ENCODE results near the gene ACAA2.

The ACAA2 gene

GRCh38 chr18:49757513-49758262, 55.6 kb downstream of the ACAA2 start:
- no peak overlapping the region for H3K4me2 ChIP-seq
- no peaks in the 10 kb centered on the region for H3K27me3 ChIP-seq

GRCh38 chr18:49756671-49757362, 56.5 kb downstream of the ACAA2 start:
- no peaks in the 10 kb centered on the region for H3K27me3 ChIP-seq
- H3K4me3 ChIP-seq, result no peak overlapping the region
- H3K9ac ChIP-seq, result no peak overlapping the region
- no peak for TF ChIP-seq Cebpa-rat (IDR thresholded peaks at IDR 0.05)
- no peak overlapping the region for H3K4me2 ChIP-seq
- H3K36me3 ChIP-seq, result no peaks in the 10 kb centered on the region
- H3K27ac ChIP-seq, result no peak overlapping the region
- no peaks in the 10 kb centered on the region for H3K9me3 ChIP-seq
- H4K20me1 ChIP-seq, result no peaks in the 10 kb centered on the region
- no peaks in the 10 kb centered on the region for H3K4me1 ChIP-seq

More at GRCh38 chr18:49757513-49758262, 55.6 kb downstream of the ACAA2 start:
- TF ChIP-seq Cebpa-rat (IDR thresholded peaks at IDR 0.05), result no peak
- H4K20me1 ChIP-seq, result no peaks in the 10 kb centered on the region
- H3K4me1 ChIP-seq, result no peaks in the 10 kb centered on the region
- no peaks in the 10 kb centered on the region for H3K36me3 ChIP-seq
- H3K27ac ChIP-seq, result no peak overlapping the region
- H3K4me3 ChIP-seq, result no peak overlapping the region
- H3K9ac ChIP-seq, result no peak overlapping the region
- no peaks in the 10 kb centered on the region for H3K9me3 ChIP-seq

- no peak overlapping the region for H3K9ac ChIP-seq
- no peaks in the 10 kb centered on the region for H4K20me1 ChIP-seq
- no peak overlapping the region for H3K4me2 ChIP-seq
- no peaks in the 10 kb centered on the region for H3K36me3 ChIP-seq
- TF ChIP-seq Cebpa-rat (IDR thresholded peaks at IDR 0.05), result no peak
- no peak overlapping the region for H3K4me3 ChIP-seq
- no peaks in the 10 kb centered on the region for H3K27me3 ChIP-seq
- no peaks in the 10 kb centered on the region for H3K4me1 ChIP-seq
- H3K27ac ChIP-seq, result no peak overlapping the region
- H3K9me3 ChIP-seq, result no peaks in the 10 kb centered on the region
These were observed 57.2 kb downstream of the ACAA2 start for GRCh38 chr18:49756135-49756534.

GRCh38 chr18:49755489-49755888, 57.8 kb downstream of the ACAA2 start:
- Histone ChIP-seq H3K9me3 (no peaks in the 10 kb centered on the region), H3K4me1 (no peaks in the 10 kb centered on the region), H3K4me2 (no peak overlapping the region), H3K27ac (no peak overlapping the region), H3K27me3 (no peaks in the 10 kb centered on the region), H4K20me1 (no peaks in the 10 kb centered on the region), H3K4me3 (no peak overlapping the region), H3K9ac (no peak overlapping the region), H3K36me3 (no peaks in the 10 kb centered on the region)
- no peak for TF ChIP-seq Cebpa-rat (IDR thresholded peaks at IDR 0.05)

- Histone ChIP-seq H3K4me1 (no peaks in the 10 kb centered on the region), H3K4me2 (no peak overlapping the region), H3K9ac (no peak overlapping the region), H3K9me3 (no peaks in the 10 kb centered on the region), H3K36me3 (no peaks in the 10 kb centered on the region), H4K20me1 (no peaks in the 10 kb centered on the region), H3K27me3 (no peaks in the 10 kb centered on the region), H3K27ac (no peak overlapping the region), H3K4me3 (no peak overlapping the region)
- no peak for TF ChIP-seq Cebpa-rat (IDR thresholded peaks at IDR 0.05)
These were observed 58.5 kb downstream of the ACAA2 start for GRCh38 chr18:49754866-49755265.

- TF ChIP-seq Cebpa-rat (IDR thresholded peaks at IDR 0.05), result no peak
- Histone ChIP-seq H3K9ac (no peak overlapping the region), H3K36me3 (no peaks in the 10 kb centered on the region), H3K4me2 (no peak overlapping the region), H3K4me3 (no peak overlapping the region), H3K9me3 (no peaks in the 10 kb centered on the region), H3K27ac (no peak overlapping the region), H3K27me3 (no peaks in the 10 kb centered on the region), H3K4me1 (no peaks in the 10 kb centered on the region), H4K20me1 (no peaks in the 10 kb centered on the region)
These were observed 59.7 kb downstream of the ACAA2 start for GRCh38 chr18:49753643-49754042.

GRCh38 chr18:49752095-49752457, 61.3 kb downstream of the ACAA2 start:
- no peak for TF ChIP-seq Cebpa-rat (IDR thresholded peaks at IDR 0.05)
- Histone ChIP-seq H3K4me1 (no peaks in the 10 kb centered on the region), H3K36me3 (no peaks in the 10 kb centered on the region), H3K9me3 (no peaks in the 10 kb centered on the region), H3K27ac (no peak overlapping the region), H4K20me1 (no peaks in the 10 kb centered on the region), H3K9ac (no peak overlapping the region), H3K27me3 (no peaks in the 10 kb centered on the region), H3K4me3 (no peak overlapping the region), H3K4me2 (no peak overlapping the region)

GRCh38 chr18:49751427-49752094, 61.8 kb downstream of the ACAA2 start:
- H3K9ac ChIP-seq, result no peak overlapping the region

GRCh38 chr18:49749563-49749962, 63.8 kb downstream of the ACAA2 start:
- Histone ChIP-seq H3K27me3 (no peaks in the 10 kb centered on the region), H3K4me3 (no peak overlapping the region), H4K20me1 (no peaks in the 10 kb centered on the region), H3K4me1 (no peaks in the 10 kb centered on the region), H3K36me3 (no peaks in the 10 kb centered on the region), H3K4me2 (no peak overlapping the region), H3K9ac (no peak overlapping the region), H3K9me3 (no peaks in the 10 kb centered on the region), H3K27ac (no peak overlapping the region)
- no peak for TF ChIP-seq Cebpa-rat (IDR thresholded peaks at IDR 0.05)

More at GRCh38 chr18:49751427-49752094, 61.8 kb downstream of the ACAA2 start:
- Histone ChIP-seq H3K4me2 (no peak overlapping the region), H3K27ac (no peak overlapping the region), H3K27me3 (no peaks in the 10 kb centered on the region), H3K4me3 (no peak overlapping the region), H3K4me1 (no peaks in the 10 kb centered on the region), H3K9me3 (no peaks in the 10 kb centered on the region), H4K20me1 (no peaks in the 10 kb centered on the region), H3K36me3 (no peaks in the 10 kb centered on the region)
- TF ChIP-seq Cebpa-rat (IDR thresholded peaks at IDR 0.05), result no peak

GRCh38 chr18:49747876-49748275, 65.5 kb downstream of the ACAA2 start:
- Histone ChIP-seq H4K20me1 (no peaks in the 10 kb centered on the region), H3K4me2 (no peak overlapping the region), H3K27me3 (no peaks in the 10 kb centered on the region), H3K9me3 (no peaks in the 10 kb centered on the region), H3K27ac (no peak overlapping the region), H3K4me1 (no peaks in the 10 kb centered on the region), H3K4me3 (no peak overlapping the region), H3K36me3 (no peaks in the 10 kb centered on the region), H3K9ac (no peak overlapping the region)
- TF ChIP-seq Cebpa-rat (IDR thresholded peaks at IDR 0.05), result no peak

All from BLaER1 (cell line).